Measurements from ENCODE around the gene MRM2. TPM values are rescaled to one million over a fixed set of nuclear protein-coding genes. Genes with fewer than 3 reads are reported as not detected.

MRM2 gene
- total and polyA plus RNA-seq, 12 donors = 16.8 to 36.7 (median 25.7) TPM

DNA sequence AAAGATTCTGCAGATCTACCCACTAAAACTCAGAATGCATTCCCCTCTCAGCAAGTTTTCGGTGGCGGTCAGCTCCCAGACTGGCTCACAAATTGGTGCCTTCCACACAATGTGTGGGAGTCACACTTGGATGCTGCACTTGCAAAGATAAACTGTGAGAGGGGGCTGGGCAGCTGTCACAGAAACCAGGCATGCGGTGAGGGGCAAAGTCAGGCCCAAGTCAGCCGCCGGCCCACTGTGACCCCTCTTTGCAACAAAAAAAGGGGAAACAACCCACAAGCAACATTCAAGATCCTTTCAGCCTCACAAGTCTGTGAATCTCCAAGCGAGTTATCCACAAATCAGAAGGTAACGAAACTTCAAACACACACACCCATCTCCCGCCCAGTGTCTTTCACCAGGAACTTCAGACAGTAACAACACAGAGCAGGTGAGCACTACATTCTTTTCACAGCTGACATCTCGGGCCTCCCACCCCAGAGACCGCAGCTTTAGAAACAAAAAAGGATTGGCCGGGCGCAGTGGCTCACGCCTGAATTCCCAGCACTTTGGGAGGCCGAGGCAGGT, 40.3 kb upstream of the MRM2 start:
- WGBS, 4 donors = 86 to 97% (median 89%) methylated on average over 13 to 14 of the region's 14 CpGs
- no peak overlapping the region for H3K4me3 ChIP-seq
- intact Hi-C loops (cut with DNase I) = no loop called here
- no peaks in the 10 kb centered on the region for H3K27me3 ChIP-seq
- peaks cover 0 to 6% of the 10 kb centered on the region in 2 donors for H3K4me1 ChIP-seq (replicated peaks in 1 of 2)
- no peak for DNase-seq
- H3K36me3 ChIP-seq (replicated peaks in 1 of 2) = no peaks in the 10 kb centered on the region
- no peaks in the 10 kb centered on the region for H3K9me3 ChIP-seq (replicated peaks in 1 of 3)
- H3K27ac ChIP-seq = peak overlapping the region in 1 of 5 donors; percentile 34
- TF ChIP-seq, protein P1, sequence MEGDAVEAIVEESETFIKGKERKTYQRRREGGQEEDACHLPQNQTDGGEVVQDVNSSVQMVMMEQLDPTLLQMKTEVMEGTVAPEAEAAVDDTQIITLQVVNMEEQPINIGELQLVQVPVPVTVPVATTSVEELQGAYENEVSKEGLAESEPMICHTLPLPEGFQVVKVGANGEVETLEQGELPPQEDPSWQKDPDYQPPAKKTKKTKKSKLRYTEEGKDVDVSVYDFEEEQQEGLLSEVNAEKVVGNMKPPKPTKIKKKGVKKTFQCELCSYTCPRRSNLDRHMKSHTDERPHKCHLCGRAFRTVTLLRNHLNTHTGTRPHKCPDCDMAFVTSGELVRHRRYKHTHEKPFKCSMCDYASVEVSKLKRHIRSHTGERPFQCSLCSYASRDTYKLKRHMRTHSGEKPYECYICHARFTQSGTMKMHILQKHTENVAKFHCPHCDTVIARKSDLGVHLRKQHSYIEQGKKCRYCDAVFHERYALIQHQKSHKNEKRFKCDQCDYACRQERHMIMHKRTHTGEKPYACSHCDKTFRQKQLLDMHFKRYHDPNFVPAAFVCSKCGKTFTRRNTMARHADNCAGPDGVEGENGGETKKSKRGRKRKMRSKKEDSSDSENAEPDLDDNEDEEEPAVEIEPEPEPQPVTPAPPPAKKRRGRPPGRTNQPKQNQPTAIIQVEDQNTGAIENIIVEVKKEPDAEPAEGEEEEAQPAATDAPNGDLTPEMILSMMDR (IDR thresholded peaks at IDR 0.05) = no peak
- no peak for TF ChIP-seq POLR2A (IDR thresholded peaks at IDR 0.05)

DNA sequence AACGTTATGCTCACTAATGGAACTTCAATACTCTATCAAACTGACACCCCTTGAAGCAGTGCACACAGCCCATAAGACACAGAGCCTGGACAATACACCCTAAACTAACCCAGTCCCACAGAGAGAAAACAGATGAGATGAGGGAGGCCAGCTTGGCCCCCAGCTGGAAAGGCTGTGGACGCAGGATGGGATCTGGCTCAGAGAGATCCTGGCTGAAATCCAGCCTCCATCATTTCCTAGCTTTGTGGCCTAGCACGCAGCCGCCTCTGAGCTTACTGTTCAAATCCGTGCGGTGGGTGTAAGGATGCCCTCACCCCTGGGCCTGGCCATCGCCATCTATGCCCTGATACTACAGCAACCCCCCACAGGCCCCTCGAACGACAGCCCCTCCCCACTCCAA, 39.5 kb upstream of the MRM2 start:
- Histone ChIP-seq H3K36me3 (replicated peaks in 1 of 2) (no peaks in the 10 kb centered on the region), H3K9me3 (replicated peaks in 1 of 3) (no peaks in the 10 kb centered on the region), H3K27ac (peak overlapping the region in 1 of 5 donors; percentile 34), H3K27me3 (no peaks in the 10 kb centered on the region), H3K4me1 (replicated peaks in 1 of 2) (peaks cover 0 to 6% of the 10 kb centered on the region in 2 donors), H3K4me3 (no peak overlapping the region)
- WGBS, 4 donors = 52 to 63% (median 60%) methylated on average over 5 to 9 of the region's 9 CpGs
- TF ChIP-seq, protein P1 (IDR thresholded peaks at IDR 0.05) = no peak
- TF ChIP-seq POLR2A (IDR thresholded peaks at IDR 0.05) = no peak
- intact Hi-C loops (cut with DNase I) = no loop called here
- DNase-seq = peak in 2 of 7 donors; percentile 18 to 25

DNA sequence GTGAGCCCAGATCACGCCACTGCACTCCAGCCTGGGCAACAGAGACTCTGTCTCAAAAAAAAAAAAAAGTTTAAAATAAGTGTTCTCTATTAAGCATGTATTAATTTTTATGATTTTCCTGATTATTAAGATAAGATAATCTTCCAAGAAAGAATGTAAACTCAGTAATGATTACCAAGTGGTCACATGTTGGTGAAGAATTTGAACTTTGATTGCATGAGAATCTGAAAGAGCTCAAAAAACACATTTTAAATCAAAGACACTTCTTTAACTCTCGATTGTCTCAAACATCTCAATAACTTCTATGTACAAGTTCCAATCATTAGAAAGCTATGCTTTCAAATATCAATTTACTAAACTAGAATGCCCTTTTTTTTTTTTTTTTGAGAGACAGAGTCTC, 38.4 kb upstream of the MRM2 start:
- Histone ChIP-seq H3K4me3 (no peak overlapping the region), H3K9me3 (replicated peaks in 1 of 3) (no peaks in the 10 kb centered on the region), H3K4me1 (replicated peaks in 1 of 2) (peaks cover 0 to 6% of the 10 kb centered on the region in 2 donors), H3K27ac (no peak overlapping the region), H3K36me3 (replicated peaks in 1 of 2) (no peaks in the 10 kb centered on the region), H3K27me3 (no peaks in the 10 kb centered on the region)
- 76 to 92% (median 82%) methylated on average over 2 of the region's 2 CpGs for WGBS, 4 donors
- intact Hi-C loops (cut with DNase I) = no loop called here
- no peak for DNase-seq
- TF ChIP-seq, protein P1 (IDR thresholded peaks at IDR 0.05) = no peak
- no peak for TF ChIP-seq POLR2A (IDR thresholded peaks at IDR 0.05)

DNA sequence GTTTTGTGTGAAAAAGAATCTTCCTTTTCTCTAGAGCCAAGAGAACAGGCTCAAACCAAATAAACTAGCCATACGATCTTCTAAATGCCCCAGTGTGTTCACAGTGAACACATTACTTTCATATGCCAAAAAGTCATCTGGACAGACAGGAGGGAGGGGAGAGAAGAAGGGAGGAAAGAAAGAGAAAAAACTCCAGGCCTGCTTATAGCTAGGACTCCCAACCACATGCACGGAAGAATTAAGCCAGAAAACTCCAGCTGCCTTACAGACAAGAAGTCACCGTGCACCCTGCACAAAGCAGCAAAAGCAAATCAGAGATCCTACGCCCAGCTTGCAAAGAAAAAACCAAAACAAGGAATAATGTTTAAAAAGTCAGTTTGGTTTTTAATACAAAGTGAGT, 37.9 kb upstream of the MRM2 start:
- no peaks in the 10 kb centered on the region for H3K9me3 ChIP-seq (replicated peaks in 1 of 3)
- no peak overlapping the region for H3K27ac ChIP-seq
- no peak for DNase-seq
- no peaks in the 10 kb centered on the region for H3K27me3 ChIP-seq
- no peak overlapping the region for H3K4me3 ChIP-seq
- no peak for TF ChIP-seq POLR2A (IDR thresholded peaks at IDR 0.05)
- TF ChIP-seq, protein P1 (IDR thresholded peaks at IDR 0.05) = no peak
- H3K36me3 ChIP-seq (replicated peaks in 1 of 2) = peaks cover 0 to 1% of the 10 kb centered on the region in 2 donors
- intact Hi-C loops (cut with DNase I) = no loop called here
- WGBS, 4 donors = 59 to 72% (median 63%) methylated on average over 4 of the region's 4 CpGs
- H3K4me1 ChIP-seq (replicated peaks in 1 of 2) = peaks cover 0 to 6% of the 10 kb centered on the region in 2 donors

Measured in adrenal gland (tissue), 12 donors.